Measurements from ENCODE around the gene ESRRG.

DNA sequence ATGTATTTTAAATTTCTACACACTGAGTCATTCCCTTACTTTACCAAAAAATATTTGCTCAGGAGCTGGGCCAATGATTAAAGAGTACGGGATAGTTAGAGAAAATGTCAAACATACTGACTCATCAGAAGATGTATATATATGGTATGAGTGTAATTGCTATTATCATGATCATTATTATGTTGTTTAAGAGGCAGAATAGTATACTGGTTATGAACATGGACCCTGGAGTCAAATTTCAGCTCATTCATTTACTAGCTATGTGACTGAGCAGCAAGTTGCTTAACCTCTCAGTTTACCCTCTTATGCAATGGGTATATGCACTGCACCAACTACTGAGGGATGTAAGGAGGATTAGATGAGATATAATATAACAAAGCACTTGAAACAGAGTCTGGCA, 258.7 kb downstream of the ESRRG start:
- TF ChIP-seq POLR2A (IDR thresholded peaks at IDR 0.05; ENCODE audit: control extremely low read depth in 1 of 2, low read depth in 2 of 2, low read length in 2 of 2) (no peak), RFX5 (IDR thresholded peaks at IDR 0.05; ENCODE audit: borderline replicate concordance, low read depth, low read length) (no peak), SP2 (IDR thresholded peaks at IDR 0.05; ENCODE audit: low read length) (no peak), EZH2 (IDR thresholded peaks at IDR 0.05; ENCODE audit: low read depth, low read length, severe bottlenecking) (no peak), NRF1 (IDR thresholded peaks at IDR 0.05; ENCODE audit: low read depth, low read length) (no peak), ZNF274 (IDR thresholded peaks at IDR 0.05; ENCODE audit: borderline replicate concordance, extremely low read depth, low read length) (no peak), EP300 (IDR thresholded peaks at IDR 0.05; ENCODE audit: borderline replicate concordance in 1 of 2, low read depth in 2 of 2, low read length in 2 of 2) (no peak), SUZ12 (IDR thresholded peaks at IDR 0.05; ENCODE audit: low read length) (no peak), RAD21 (IDR thresholded peaks at IDR 0.05 in 1 of 2, conservative IDR thresholded peaks at IDR 0.05 in 1 of 2; ENCODE audit: low read depth in 2 of 2, low read length in 2 of 2) (no peak), POLR2AphosphoS5 (IDR thresholded peaks at IDR 0.05; ENCODE audit: low read depth, low read length) (no peak)
- TF ChIP-seq, protein P1, sequence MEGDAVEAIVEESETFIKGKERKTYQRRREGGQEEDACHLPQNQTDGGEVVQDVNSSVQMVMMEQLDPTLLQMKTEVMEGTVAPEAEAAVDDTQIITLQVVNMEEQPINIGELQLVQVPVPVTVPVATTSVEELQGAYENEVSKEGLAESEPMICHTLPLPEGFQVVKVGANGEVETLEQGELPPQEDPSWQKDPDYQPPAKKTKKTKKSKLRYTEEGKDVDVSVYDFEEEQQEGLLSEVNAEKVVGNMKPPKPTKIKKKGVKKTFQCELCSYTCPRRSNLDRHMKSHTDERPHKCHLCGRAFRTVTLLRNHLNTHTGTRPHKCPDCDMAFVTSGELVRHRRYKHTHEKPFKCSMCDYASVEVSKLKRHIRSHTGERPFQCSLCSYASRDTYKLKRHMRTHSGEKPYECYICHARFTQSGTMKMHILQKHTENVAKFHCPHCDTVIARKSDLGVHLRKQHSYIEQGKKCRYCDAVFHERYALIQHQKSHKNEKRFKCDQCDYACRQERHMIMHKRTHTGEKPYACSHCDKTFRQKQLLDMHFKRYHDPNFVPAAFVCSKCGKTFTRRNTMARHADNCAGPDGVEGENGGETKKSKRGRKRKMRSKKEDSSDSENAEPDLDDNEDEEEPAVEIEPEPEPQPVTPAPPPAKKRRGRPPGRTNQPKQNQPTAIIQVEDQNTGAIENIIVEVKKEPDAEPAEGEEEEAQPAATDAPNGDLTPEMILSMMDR (IDR thresholded peaks at IDR 0.05; ENCODE audit: control extremely low read depth in 1 of 3, insufficient read depth in 1 of 3, low read depth in 1 of 3, low read length in 3 of 3), result no peak

All from H1 (cell line).